ENCODE results near the gene TBC1D3I.
"Not testable (repeated sequence)": the region's sequence is repeated elsewhere in the genome, so short reads cannot be mapped to it uniquely, and the experiment has no call there.

The TBC1D3I gene

DNA sequence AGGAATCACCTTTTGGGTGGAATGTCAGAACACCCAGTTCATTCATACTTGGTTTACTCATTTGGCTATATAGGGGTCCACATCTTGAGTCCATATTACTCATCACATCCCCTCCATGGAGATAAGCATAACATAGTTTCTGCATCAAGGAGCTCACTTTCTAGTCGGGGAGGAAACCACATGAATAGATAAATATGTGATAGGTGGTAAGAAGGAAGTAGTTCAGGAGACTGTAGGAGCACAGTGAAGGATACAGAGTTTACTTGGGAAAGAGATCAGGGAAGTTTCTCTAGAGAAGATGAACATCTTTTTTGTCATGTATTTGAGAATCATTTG, 57.9 kb downstream of the TBC1D3I start:
- not testable (repeated sequence) for DNase-seq (ENCODE audit: low read depth)

DNA sequence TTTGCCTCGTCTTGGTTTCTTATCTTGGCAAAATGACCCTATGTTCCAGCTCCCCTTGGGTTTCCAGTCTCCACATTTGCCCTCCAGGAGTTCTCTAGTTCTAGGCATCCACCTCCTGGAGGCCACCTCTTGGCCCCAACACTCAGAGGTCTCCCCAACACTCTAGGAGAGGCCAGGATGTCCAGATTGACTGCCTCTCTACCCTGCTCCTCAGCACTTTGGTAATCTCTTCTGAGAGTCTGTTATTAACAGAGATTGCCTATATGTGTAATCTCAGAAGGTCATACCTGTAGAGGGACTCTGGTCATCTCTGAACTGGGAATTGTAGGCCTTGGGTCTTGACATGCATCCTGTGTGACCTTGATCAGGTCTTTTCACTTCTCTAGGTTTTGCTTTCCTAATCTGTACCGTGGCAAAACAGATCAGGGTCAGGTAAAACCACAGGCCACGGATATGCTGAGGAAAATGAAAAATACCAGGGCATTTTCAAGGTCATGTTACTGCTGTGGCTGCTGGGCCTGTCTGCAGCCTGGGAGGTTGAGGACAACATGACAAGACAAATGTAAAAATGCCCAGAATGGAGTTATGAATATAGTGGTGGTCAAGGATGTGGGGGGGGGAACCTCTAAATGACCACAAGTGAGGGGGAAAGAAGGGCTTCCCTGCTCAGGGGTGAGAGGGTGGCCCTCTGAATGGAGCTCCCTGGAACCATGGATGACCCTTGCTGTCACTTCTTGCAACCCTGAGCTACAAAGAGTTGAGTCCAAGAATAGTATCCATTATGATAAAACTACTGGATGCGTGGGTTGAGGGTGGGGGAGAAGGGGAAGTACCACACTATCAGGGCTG, 58.5 kb downstream of the TBC1D3I start:
- DNase-seq (ENCODE audit: low read depth), result no peak

DNA sequence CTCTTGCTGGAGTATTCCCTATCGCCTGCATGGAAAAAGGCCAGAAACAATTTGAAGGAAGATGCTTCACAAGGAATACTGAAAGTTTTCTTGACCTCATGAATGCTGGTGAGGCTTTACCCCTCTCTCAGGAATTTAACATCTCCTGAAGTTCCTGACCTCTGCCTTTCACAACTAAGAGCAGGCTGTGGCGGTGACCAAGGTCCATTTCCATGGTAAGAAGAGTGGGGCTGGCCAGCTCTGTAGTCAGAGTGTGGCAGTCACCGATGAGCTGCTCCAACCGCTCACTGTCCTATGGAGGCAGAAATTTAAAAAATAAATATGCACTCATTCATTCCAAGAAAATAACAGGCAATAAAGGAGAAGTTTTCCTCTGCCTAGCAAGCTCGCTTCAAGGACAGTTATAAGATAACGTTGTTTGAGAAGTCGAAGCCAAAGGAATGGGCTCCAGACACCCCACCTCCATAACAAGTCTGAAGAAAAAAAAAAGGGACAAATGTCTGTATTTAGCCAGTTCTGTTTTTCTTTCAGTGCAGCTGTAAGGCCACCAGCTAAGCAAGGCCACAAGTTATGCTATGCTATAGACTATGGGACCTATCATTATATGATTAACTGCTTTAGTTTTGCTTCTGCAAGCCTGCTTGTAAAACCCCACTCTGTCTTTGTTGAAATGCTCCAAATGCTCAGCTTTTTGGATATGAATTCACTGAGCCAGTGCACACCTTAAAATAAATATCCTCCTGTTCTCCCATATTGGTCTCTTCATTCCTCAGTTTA, 59.5 kb downstream of the TBC1D3I start:
- no peak for DNase-seq (ENCODE audit: low read depth)

Measured in ELR (cell line).